Panc1 (cell line): ENCODE results near the gene ROBO4. TPM values are rescaled to one million over a fixed set of nuclear protein-coding genes. Genes with fewer than 3 reads are reported as not detected.

Experiments
- ATAC-seq: fragments of 200-7000 bp; cut with Tn5 transposase; 2 replicates; pipeline ENCODE4 v1.9.1; 2020; ENCODE audit warnings: mild to moderate bottlenecking, moderate library complexity
- BruUV-seq: library from RNA; stranded (reverse); fragments of 400-500 nt; replicated peaks from 2 replicates; lab custom pipeline; 2021; lab: Mats Ljungman, UMichigan
- CTCF ChIA-PET: fragments of 300-600 bp; sonication (Branson Sonifier 250); formaldehyde crosslinking; loops from one replicate; lab custom pipeline; 2022; ENCODE audit warnings: antibody characterized with exemption; lab: Charles Lee
- POLR2A ChIA-PET: fragments of 300-600 bp; sonication (Branson Sonifier 250); formaldehyde crosslinking; loops from one replicate; lab custom pipeline; 2022; ENCODE audit warnings: antibody characterized with exemption; lab: Charles Lee
- DNase-seq: peaks from one replicate; pipeline ENCODE4 v3.0.0-alpha.2; 2010; ENCODE audit warnings: low read depth, low spot score
- H3K27ac ChIP-seq: 2 replicates; pipeline ENCODE4 v1.5.1; 2011; ENCODE audit warnings: mild to moderate bottlenecking, low read length, inconsistent platforms
- H3K27me3 ChIP-seq: fragments of 200-500 bp; sonication (Bioruptor generic); 2 replicates; pipeline ENCODE4 v1.6.0; 2014; ENCODE audit warnings: low read length, inconsistent platforms; ENCODE audit not compliant: control insufficient read depth, insufficient read depth
- H3K36me3 ChIP-seq: fragments of 200-500 bp; sonication (Bioruptor generic); 2 replicates; pipeline ENCODE4 v1.5.1; 2014; ENCODE audit warnings: inconsistent platforms, mild to moderate bottlenecking, low read length, moderate library complexity; ENCODE audit not compliant: control insufficient read depth, insufficient read depth
- H3K4me1 ChIP-seq: 2 replicates; pipeline ENCODE4 v1.5.1; 2011; ENCODE audit warnings: inconsistent platforms, mild to moderate bottlenecking, low read length, moderate library complexity; ENCODE audit not compliant: control insufficient read depth, insufficient read depth
- H3K4me3 ChIP-seq, 2 experiments: 2 replicates each; pipeline ENCODE4 v1.5.1; 2011 to 2012; ENCODE audit warnings: low read depth in 2 of 2, low read length in 2 of 2, mild to moderate bottlenecking in 2 of 2, inconsistent platforms in 1 of 2, moderate library complexity in 1 of 2
- H3K9me3 ChIP-seq: fragments of 200-500 bp; sonication (Bioruptor generic); 2 replicates; pipeline ENCODE4 v1.5.1; 2014; ENCODE audit warnings: low read depth, mild to moderate bottlenecking, inconsistent platforms, low read length, moderate library complexity; ENCODE audit not compliant: control insufficient read depth, insufficient read depth
- POLR2AphosphoS5 ChIP-seq: IDR thresholded peaks from 2 replicates; pipeline ENCODE4 v1.6.1; 2012; ENCODE audit warnings: mild to moderate bottlenecking, low read depth, low read length, moderate library complexity
- SIN3A ChIP-seq: IDR thresholded peaks from 2 replicates; pipeline ENCODE4 v1.6.1; 2012; ENCODE audit warnings: low read depth, mild to moderate bottlenecking, low read length, moderate library complexity, borderline replicate concordance; ENCODE audit not compliant: insufficient read depth
- TCF7L2 ChIP-seq: IDR thresholded peaks from 2 replicates; pipeline ENCODE4 v1.6.1; 2011; ENCODE audit warnings: mild to moderate bottlenecking, low read depth, low read length, inconsistent platforms
- in situ Hi-C: cut with HindIII; loops from 2 replicates; pipeline ENCODE4 v1.10.0; 2016; ENCODE audit warnings: low sequenced_read_pairs, low pct_unique_long_range_greater_than_20kb
- intact Hi-C: fragments of 100-400 bp; cut with micrococcal nuclease; formaldehyde crosslinking; loops from one replicate; pipeline ENCODE4 v1.10.0; 2022; ENCODE audit not compliant: unreplicated experiment
- total RNA-seq: library from RNA; stranded (reverse); gene quantifications from one replicate; pipeline ENCODE4 v1.2.1, GENCODE V29; 2021; ENCODE audit not compliant: unreplicated experiment
- TF ChIP-seq, protein P1 (sequence below): fragments of 450-650 bp; IDR thresholded peaks from 2 replicates; pipeline ENCODE4 v1.5.1; 2017; ENCODE audit warnings: mild to moderate bottlenecking
- TF ChIP-seq, protein P2 (sequence below), 2 experiments: IDR thresholded peaks; 2 replicates each; pipeline ENCODE4 v1.6.1; 2011 to 2012; ENCODE audit warnings: low read depth in 2 of 2, control low read depth in 1 of 2, low read length in 1 of 2, mild to moderate bottlenecking in 1 of 2, moderate library complexity in 1 of 2; ENCODE audit not compliant: insufficient read depth in 1 of 2

ROBO4 gene
- total RNA-seq, 1 experiment from 2014 or later = 0.26 TPM

DNA sequence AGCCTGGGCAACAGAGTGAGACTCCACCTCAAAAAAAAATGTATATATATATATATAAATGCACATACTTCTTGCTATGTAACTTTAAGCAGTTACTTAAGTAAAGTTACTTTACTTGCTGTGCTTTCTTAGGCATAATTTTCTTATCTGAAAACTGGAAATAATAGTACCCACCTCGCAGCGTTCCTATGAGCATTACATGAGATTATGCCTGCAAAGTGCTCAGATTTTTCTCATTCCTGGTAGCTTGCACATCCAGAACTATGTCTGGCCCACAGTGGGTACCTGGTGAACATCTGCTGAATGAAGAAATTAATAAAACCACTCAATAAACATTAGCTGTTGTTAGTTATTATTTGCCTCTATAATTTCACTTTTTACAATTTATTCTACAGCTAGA is 38.5 kb downstream of the ROBO4 start:
- H3K4me3 ChIP-seq = no peak overlapping the region
- H3K27ac ChIP-seq = no peak overlapping the region
- intact Hi-C loops (no loop called here), in situ Hi-C loops (no loop called here)
- H3K27me3 ChIP-seq = peaks cover 45% of the 10 kb centered on the region
- ATAC-seq (no peak), DNase-seq (no peak)
- no peaks in the 10 kb centered on the region for H3K36me3 ChIP-seq
- H3K9me3 ChIP-seq = no peaks in the 10 kb centered on the region
- POLR2A ChIA-PET = no interaction called here
- peaks cover 3% of the 10 kb centered on the region; the same call in 1 of the 2 replicates for H3K4me1 ChIP-seq
- TF ChIP-seq, protein P1, sequence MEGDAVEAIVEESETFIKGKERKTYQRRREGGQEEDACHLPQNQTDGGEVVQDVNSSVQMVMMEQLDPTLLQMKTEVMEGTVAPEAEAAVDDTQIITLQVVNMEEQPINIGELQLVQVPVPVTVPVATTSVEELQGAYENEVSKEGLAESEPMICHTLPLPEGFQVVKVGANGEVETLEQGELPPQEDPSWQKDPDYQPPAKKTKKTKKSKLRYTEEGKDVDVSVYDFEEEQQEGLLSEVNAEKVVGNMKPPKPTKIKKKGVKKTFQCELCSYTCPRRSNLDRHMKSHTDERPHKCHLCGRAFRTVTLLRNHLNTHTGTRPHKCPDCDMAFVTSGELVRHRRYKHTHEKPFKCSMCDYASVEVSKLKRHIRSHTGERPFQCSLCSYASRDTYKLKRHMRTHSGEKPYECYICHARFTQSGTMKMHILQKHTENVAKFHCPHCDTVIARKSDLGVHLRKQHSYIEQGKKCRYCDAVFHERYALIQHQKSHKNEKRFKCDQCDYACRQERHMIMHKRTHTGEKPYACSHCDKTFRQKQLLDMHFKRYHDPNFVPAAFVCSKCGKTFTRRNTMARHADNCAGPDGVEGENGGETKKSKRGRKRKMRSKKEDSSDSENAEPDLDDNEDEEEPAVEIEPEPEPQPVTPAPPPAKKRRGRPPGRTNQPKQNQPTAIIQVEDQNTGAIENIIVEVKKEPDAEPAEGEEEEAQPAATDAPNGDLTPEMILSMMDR = no peak
- TF ChIP-seq TCF7L2 (no peak), POLR2AphosphoS5 (no peak), SIN3A (no peak)
- TF ChIP-seq, protein P2, sequence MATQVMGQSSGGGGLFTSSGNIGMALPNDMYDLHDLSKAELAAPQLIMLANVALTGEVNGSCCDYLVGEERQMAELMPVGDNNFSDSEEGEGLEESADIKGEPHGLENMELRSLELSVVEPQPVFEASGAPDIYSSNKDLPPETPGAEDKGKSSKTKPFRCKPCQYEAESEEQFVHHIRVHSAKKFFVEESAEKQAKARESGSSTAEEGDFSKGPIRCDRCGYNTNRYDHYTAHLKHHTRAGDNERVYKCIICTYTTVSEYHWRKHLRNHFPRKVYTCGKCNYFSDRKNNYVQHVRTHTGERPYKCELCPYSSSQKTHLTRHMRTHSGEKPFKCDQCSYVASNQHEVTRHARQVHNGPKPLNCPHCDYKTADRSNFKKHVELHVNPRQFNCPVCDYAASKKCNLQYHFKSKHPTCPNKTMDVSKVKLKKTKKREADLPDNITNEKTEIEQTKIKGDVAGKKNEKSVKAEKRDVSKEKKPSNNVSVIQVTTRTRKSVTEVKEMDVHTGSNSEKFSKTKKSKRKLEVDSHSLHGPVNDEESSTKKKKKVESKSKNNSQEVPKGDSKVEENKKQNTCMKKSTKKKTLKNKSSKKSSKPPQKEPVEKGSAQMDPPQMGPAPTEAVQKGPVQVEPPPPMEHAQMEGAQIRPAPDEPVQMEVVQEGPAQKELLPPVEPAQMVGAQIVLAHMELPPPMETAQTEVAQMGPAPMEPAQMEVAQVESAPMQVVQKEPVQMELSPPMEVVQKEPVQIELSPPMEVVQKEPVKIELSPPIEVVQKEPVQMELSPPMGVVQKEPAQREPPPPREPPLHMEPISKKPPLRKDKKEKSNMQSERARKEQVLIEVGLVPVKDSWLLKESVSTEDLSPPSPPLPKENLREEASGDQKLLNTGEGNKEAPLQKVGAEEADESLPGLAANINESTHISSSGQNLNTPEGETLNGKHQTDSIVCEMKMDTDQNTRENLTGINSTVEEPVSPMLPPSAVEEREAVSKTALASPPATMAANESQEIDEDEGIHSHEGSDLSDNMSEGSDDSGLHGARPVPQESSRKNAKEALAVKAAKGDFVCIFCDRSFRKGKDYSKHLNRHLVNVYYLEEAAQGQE (IDR thresholded peaks at IDR 0.05; ENCODE audit: insufficient read depth in 1 of 2, low read depth in 2 of 2, low read length in 1 of 2) = no peak
- no TSS peak for BruUV-seq
- CTCF ChIA-PET = no interaction called here

DNA sequence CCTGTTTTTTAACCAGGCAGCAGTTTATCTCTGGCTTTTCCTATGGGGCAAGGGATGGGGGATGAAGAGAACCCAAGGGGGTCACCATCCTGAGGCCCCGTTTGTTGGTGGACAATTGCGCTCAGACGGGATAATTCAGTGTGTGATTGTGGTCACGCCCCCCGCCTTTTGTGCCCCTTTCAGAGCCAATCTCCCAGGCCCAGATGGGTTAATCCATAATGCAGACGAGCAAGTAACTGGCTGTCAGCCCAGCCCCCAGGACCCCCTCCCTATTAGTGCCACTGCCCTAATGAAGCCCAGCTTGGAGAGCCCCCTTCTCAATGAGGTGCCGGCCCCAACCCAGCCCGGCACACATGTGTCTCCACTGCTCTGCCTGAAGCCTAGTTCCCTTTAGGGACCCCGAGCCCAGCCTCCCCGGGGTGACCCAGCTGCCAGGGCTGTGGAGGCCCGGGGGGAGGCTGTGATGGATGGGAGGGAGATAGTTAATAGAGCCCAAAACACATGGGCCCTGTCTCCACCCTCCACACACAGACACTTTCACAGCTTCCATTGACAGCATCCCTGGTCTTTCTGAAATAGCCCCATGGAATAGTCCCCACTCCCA is 51.5 kb downstream of the ROBO4 start:
- DNase-seq = no peak
- TF ChIP-seq TCF7L2 (no peak), SIN3A (no peak), POLR2AphosphoS5 (no peak)
- TF ChIP-seq, protein P1 = no peak
- TF ChIP-seq, protein P2 (IDR thresholded peaks at IDR 0.05; ENCODE audit: insufficient read depth in 1 of 2, low read depth in 2 of 2, low read length in 1 of 2) = no peak
- H3K36me3 ChIP-seq = no peaks in the 10 kb centered on the region
- H3K4me3 ChIP-seq = no peak overlapping the region
- ATAC-seq = no peak
- no peak overlapping the region for H3K27ac ChIP-seq
- H3K27me3 ChIP-seq = peaks cover 89% of the 10 kb centered on the region
- ChIA-PET CTCF (no interaction called here), POLR2A (interaction anchor here (0.6 kb wide), 1 partner anchor 12 kb away, joined by 5 read pairs; no protein-coding TSS in a partner anchor)
- H3K9me3 ChIP-seq = no peaks in the 10 kb centered on the region
- peaks cover 3% of the 10 kb centered on the region; the same call in 1 of the 2 replicates for H3K4me1 ChIP-seq
- BruUV-seq = no TSS peak
- in situ Hi-C loops (no loop called here), intact Hi-C loops (no loop called here)
